ENCODE measurements around the gene LRRC27.

The LRRC27 gene

GRCh38 chr10:132409667-132410028, 77.7 kb downstream of the LRRC27 start:
- CTCF ChIA-PET = interaction anchor here (1.0 to 9.4 kb wide), 4 partner anchors 11 to 45 kb away, joined by 3 to 86 read pairs (median 19); no protein-coding TSS in a partner anchor
- Histone ChIP-seq H3K9me3 (ENCODE audit: control extremely low read depth in 1 of 5, control insufficient read depth in 4 of 5, insufficient read depth in 2 of 5, low read depth in 1 of 5, low read length in 4 of 5) (no peaks in the 10 kb centered on the region), H3K27ac (ENCODE audit: insufficient read depth in 1 of 2, low read depth in 1 of 2, low read length in 2 of 2, poor library complexity in 1 of 2, severe bottlenecking in 2 of 2) (no peak overlapping the region), H3K4me1 (ENCODE audit: control extremely low read depth in 1 of 4, control insufficient read depth in 4 of 4, insufficient read depth in 4 of 4, low read length in 3 of 4) (peaks cover 3 to 71% (median 58%) of the 10 kb centered on the region in 4 experiments), H3K36me3 (ENCODE audit: control insufficient read depth in 4 of 4, insufficient read depth in 4 of 4, low read length in 3 of 4) (peaks cover 4 to 81% (median 26%) of the 10 kb centered on the region in 4 experiments), H3K27me3 (replicated peaks in 2 of 5; ENCODE audit: control insufficient read depth in 4 of 5, insufficient read depth in 5 of 5, low read length in 4 of 5) (no peaks in the 10 kb centered on the region), H3K4me3 (ENCODE audit: control insufficient read depth in 1 of 7, extremely low read depth in 1 of 7, insufficient read depth in 4 of 7, low read depth in 2 of 7, low read length in 6 of 7) (no peak overlapping the region)
- POLR2A ChIA-PET = no interaction called here
- no peak for DNase-seq
- WGBS (ENCODE audit: insufficient coverage) = 87% methylated on average over 3 of the region's 4 CpGs

GRCh38 chr10:132410056-132410778, 78.2 kb downstream of the LRRC27 start:
- no peak for DNase-seq
- Histone ChIP-seq H3K4me3 (ENCODE audit: control insufficient read depth in 1 of 7, extremely low read depth in 1 of 7, insufficient read depth in 4 of 7, low read depth in 2 of 7, low read length in 6 of 7) (no peak overlapping the region), H3K27ac (ENCODE audit: insufficient read depth in 1 of 2, low read depth in 1 of 2, low read length in 2 of 2, poor library complexity in 1 of 2, severe bottlenecking in 2 of 2) (no peak overlapping the region), H3K4me1 (ENCODE audit: control extremely low read depth in 1 of 4, control insufficient read depth in 4 of 4, insufficient read depth in 4 of 4, low read length in 3 of 4) (peaks cover 3 to 71% (median 58%) of the 10 kb centered on the region in 4 experiments), H3K9me3 (ENCODE audit: control extremely low read depth in 1 of 5, control insufficient read depth in 4 of 5, insufficient read depth in 2 of 5, low read depth in 1 of 5, low read length in 4 of 5) (no peaks in the 10 kb centered on the region), H3K36me3 (ENCODE audit: control insufficient read depth in 4 of 4, insufficient read depth in 4 of 4, low read length in 3 of 4) (peaks cover 4 to 81% (median 26%) of the 10 kb centered on the region in 4 experiments), H3K27me3 (replicated peaks in 2 of 5; ENCODE audit: control insufficient read depth in 4 of 5, insufficient read depth in 5 of 5, low read length in 4 of 5) (no peaks in the 10 kb centered on the region)
- ChIA-PET POLR2A (no interaction called here), CTCF (interaction anchor here (0.6 to 9.4 kb wide), 10 partner anchors 11 to 824 kb away, joined by 3 to 86 read pairs (median 4); no protein-coding TSS in a partner anchor)
- WGBS (ENCODE audit: insufficient coverage) = 95% methylated on average over 21 of the region's 28 CpGs

GRCh38 chr10:132410779-132411532, 79.0 kb downstream of the LRRC27 start:
- Histone ChIP-seq H3K36me3 (ENCODE audit: control insufficient read depth in 4 of 4, insufficient read depth in 4 of 4, low read length in 3 of 4) (peaks cover 2 to 80% (median 21%) of the 10 kb centered on the region in 4 experiments), H3K4me1 (ENCODE audit: control extremely low read depth in 1 of 4, control insufficient read depth in 4 of 4, insufficient read depth in 4 of 4, low read length in 3 of 4) (peaks cover 3 to 71% (median 58%) of the 10 kb centered on the region in 4 experiments), H3K27me3 (replicated peaks in 2 of 5; ENCODE audit: control insufficient read depth in 4 of 5, insufficient read depth in 5 of 5, low read length in 4 of 5) (no peaks in the 10 kb centered on the region), H3K27ac (ENCODE audit: insufficient read depth in 1 of 2, low read depth in 1 of 2, low read length in 2 of 2, poor library complexity in 1 of 2, severe bottlenecking in 2 of 2) (peak overlapping the region in 1 of 2 experiments; percentile 32), H3K4me3 (ENCODE audit: control insufficient read depth in 1 of 7, extremely low read depth in 1 of 7, insufficient read depth in 4 of 7, low read depth in 2 of 7, low read length in 6 of 7) (peak overlapping the region in 1 of 7 experiments; percentile 7), H3K9me3 (ENCODE audit: control extremely low read depth in 1 of 5, control insufficient read depth in 4 of 5, insufficient read depth in 2 of 5, low read depth in 1 of 5, low read length in 4 of 5) (no peaks in the 10 kb centered on the region)
- POLR2A ChIA-PET = interaction anchor here (0.5 to 0.6 kb wide), 2 partner anchors 10 to 75 kb away, joined by 4 to 15 read pairs; no protein-coding TSS in a partner anchor
- CTCF ChIA-PET = interaction anchor here (0.6 to 9.4 kb wide), 9 partner anchors 10 to 823 kb away, joined by 3 to 86 read pairs (median 5); no protein-coding TSS in a partner anchor
- 86% methylated on average over 22 of the region's 28 CpGs for WGBS (ENCODE audit: insufficient coverage)
- peak in 1 of 3 donors; percentile 12 for DNase-seq

- H3K4me3 ChIP-seq (ENCODE audit: control insufficient read depth in 1 of 7, extremely low read depth in 1 of 7, insufficient read depth in 4 of 7, low read depth in 2 of 7, low read length in 6 of 7) = peak overlapping the region in 3 of 7 experiments; percentile 6 to 48 (median 28)
- ChIA-PET POLR2A (interaction anchor here (0.6 to 1.7 kb wide), 2 partner anchors 10 to 76 kb away, joined by 4 to 10 read pairs; no protein-coding TSS in a partner anchor), CTCF (interaction anchor here (0.8 to 9.4 kb wide), 11 partner anchors 10 to 58 kb away, joined by 3 to 86 read pairs (median 5); no protein-coding TSS in a partner anchor)
- H3K36me3 ChIP-seq (ENCODE audit: control insufficient read depth in 4 of 4, insufficient read depth in 4 of 4, low read length in 3 of 4) = peaks cover 2 to 78% (median 18%) of the 10 kb centered on the region in 4 experiments
- no peaks in the 10 kb centered on the region for H3K9me3 ChIP-seq (ENCODE audit: control extremely low read depth in 1 of 5, control insufficient read depth in 4 of 5, insufficient read depth in 2 of 5, low read depth in 1 of 5, low read length in 4 of 5)
- peak overlapping the region in 1 of 2 experiments; percentile 32 for H3K27ac ChIP-seq (ENCODE audit: insufficient read depth in 1 of 2, low read depth in 1 of 2, low read length in 2 of 2, poor library complexity in 1 of 2, severe bottlenecking in 2 of 2)
- peak in 2 of 3 donors; percentile 24 to 35 for DNase-seq
- 17% methylated on average over 17 of the region's 23 CpGs for WGBS (ENCODE audit: insufficient coverage)
- peaks cover 3 to 71% (median 58%) of the 10 kb centered on the region in 4 experiments for H3K4me1 ChIP-seq (ENCODE audit: control extremely low read depth in 1 of 4, control insufficient read depth in 4 of 4, insufficient read depth in 4 of 4, low read length in 3 of 4)
- H3K27me3 ChIP-seq (replicated peaks in 2 of 5; ENCODE audit: control insufficient read depth in 4 of 5, insufficient read depth in 5 of 5, low read length in 4 of 5) = no peaks in the 10 kb centered on the region
These were observed 79.7 kb downstream of the LRRC27 start for GRCh38 chr10:132411561-132412253.

GRCh38 chr10:132412316-132413192, 80.6 kb downstream of the LRRC27 start:
- Histone ChIP-seq H3K4me1 (ENCODE audit: control extremely low read depth in 1 of 4, control insufficient read depth in 4 of 4, insufficient read depth in 4 of 4, low read length in 3 of 4) (peaks cover 3 to 68% (median 56%) of the 10 kb centered on the region in 4 experiments), H3K27me3 (replicated peaks in 2 of 5; ENCODE audit: control insufficient read depth in 4 of 5, insufficient read depth in 5 of 5, low read length in 4 of 5) (no peaks in the 10 kb centered on the region), H3K36me3 (ENCODE audit: control insufficient read depth in 4 of 4, insufficient read depth in 4 of 4, low read length in 3 of 4) (peaks cover 0 to 78% (median 18%) of the 10 kb centered on the region in 4 experiments), H3K27ac (ENCODE audit: insufficient read depth in 1 of 2, low read depth in 1 of 2, low read length in 2 of 2, poor library complexity in 1 of 2, severe bottlenecking in 2 of 2) (peak overlapping the region in 1 of 2 experiments; percentile 32), H3K9me3 (ENCODE audit: control extremely low read depth in 1 of 5, control insufficient read depth in 4 of 5, insufficient read depth in 2 of 5, low read depth in 1 of 5, low read length in 4 of 5) (no peaks in the 10 kb centered on the region), H3K4me3 (ENCODE audit: control insufficient read depth in 1 of 7, extremely low read depth in 1 of 7, insufficient read depth in 4 of 7, low read depth in 2 of 7, low read length in 6 of 7) (peak overlapping the region in 1 of 7 experiments; percentile 5)
- DNase-seq = peak in 2 of 3 donors; percentile 41 to 52
- POLR2A ChIA-PET = interaction anchor here (1.7 kb wide), 1 partner anchor 9 kb away, joined by 10 read pairs; no protein-coding TSS in a partner anchor
- CTCF ChIA-PET = interaction anchor here (0.8 to 9.4 kb wide), 10 partner anchors 9 to 58 kb away, joined by 3 to 86 read pairs (median 5); no protein-coding TSS in a partner anchor
- 73% methylated on average over 24 of the region's 29 CpGs for WGBS (ENCODE audit: insufficient coverage)
